Naive B cell (primary cell): ENCODE data around the gene FAM89B. TPM values are rescaled to one million over a fixed set of nuclear protein-coding genes. Genes with fewer than 3 reads are reported as not detected.

Experiments used
- ATAC-seq, 2 donors: fragments of 150-1000 bp; cut with Tn5 transposase; 2 replicates each; pipeline ENCODE4 v1.10.0; 2021; ENCODE audit warnings: low read depth in 2 of 2, mild to moderate bottlenecking in 2 of 2, moderate library complexity in 2 of 2
- DNase-seq: peaks from one replicate; pipeline ENCODE4 v3.0.0; 2022
- H3K27ac Mint-ChIP-seq, 6 donors: one replicate each; pipeline ENCODE4 v1.8.0; 2020 to 2022; ENCODE audit warnings: mild to moderate bottlenecking in 6 of 6, mixed read lengths in 6 of 6, moderate library complexity in 5 of 6, inconsistent platforms in 2 of 6
- H3K27me3 Mint-ChIP-seq, 3 donors: one replicate each; pipeline ENCODE4 v1.8.0; 2021 to 2022; ENCODE audit warnings: mixed read lengths in 3 of 3, mild to moderate bottlenecking in 1 of 3
- H3K36me3 Mint-ChIP-seq, 2 donors: one replicate each; pipeline ENCODE4 v1.8.0; 2020 to 2022; ENCODE audit warnings: mixed read lengths in 2 of 2, inconsistent platforms in 1 of 2, mild to moderate bottlenecking in 1 of 2
- H3K4me1 Mint-ChIP-seq, 3 donors: one replicate each; pipeline ENCODE4 v1.8.0; 2020 to 2022; ENCODE audit warnings: mixed read lengths in 3 of 3, inconsistent platforms in 1 of 3, mild to moderate bottlenecking in 1 of 3, moderate library complexity in 1 of 3
- H3K4me3 Mint-ChIP-seq, 8 donors: one replicate each; pipeline ENCODE4 v1.8.0; 2020 to 2022; ENCODE audit warnings: mild to moderate bottlenecking in 8 of 8, mixed read lengths in 8 of 8, moderate library complexity in 8 of 8, inconsistent platforms in 2 of 8
- H3K9me3 Mint-ChIP-seq, 7 donors: one replicate each; pipeline ENCODE4 v1.8.0; 2020 to 2022; ENCODE audit warnings: mixed read lengths in 7 of 7, mild to moderate bottlenecking in 5 of 7, inconsistent platforms in 2 of 7, moderate library complexity in 1 of 7
- polyA plus RNA-seq, 6 donors: library from polyadenylated mRNA; unstranded; fragments of 300-500 nt; fragmentation: Illumina TruSeq; gene quantifications; one replicate each; pipeline ENCODE4 v1.2.3, GENCODE V29; 2021; ENCODE audit warnings: low read depth in 6 of 6

FAM89B gene
- polyA plus RNA-seq, 6 donors from 2014 or later: 44.3 to 82.6 (median 61.8) TPM

GRCh38 chr11:65576232-65576866 lies 4.0 kb downstream of the FAM89B start:
- DNase-seq: no peak
- H3K27me3 Mint-ChIP-seq: no peaks in the 10 kb centered on the region
- no peak for ATAC-seq
- peaks cover 41 to 62% (median 62%) of the 10 kb centered on the region in 3 donors for H3K4me1 Mint-ChIP-seq
- H3K4me3 Mint-ChIP-seq: peak overlapping the region; percentile 85 to 99 (median 93)
- H3K36me3 Mint-ChIP-seq: peaks cover 0 to 6% of the 10 kb centered on the region in 2 donors
- peak overlapping the region; percentile 95 to 99 (median 99) for H3K27ac Mint-ChIP-seq
- no peaks in the 10 kb centered on the region for H3K9me3 Mint-ChIP-seq

GRCh38 chr11:65576867-65577755 lies 4.8 kb downstream of the FAM89B start:
- H3K4me1 Mint-ChIP-seq: peaks cover 34 to 55% (median 55%) of the 10 kb centered on the region in 3 donors
- H3K4me3 Mint-ChIP-seq: peak overlapping the region; percentile 85 to 99 (median 93)
- peak; percentile 85 for DNase-seq
- H3K27ac Mint-ChIP-seq: peak overlapping the region; percentile 95 to 99 (median 99)
- H3K27me3 Mint-ChIP-seq: no peaks in the 10 kb centered on the region
- peaks cover 0 to 6% of the 10 kb centered on the region in 2 donors for H3K36me3 Mint-ChIP-seq
- no peaks in the 10 kb centered on the region for H3K9me3 Mint-ChIP-seq
- ATAC-seq: peak; percentile 45 to 53

GRCh38 chr11:65577756-65578109 lies 5.4 kb downstream of the FAM89B start:
- no peaks in the 10 kb centered on the region for H3K9me3 Mint-ChIP-seq
- H3K4me1 Mint-ChIP-seq: peaks cover 31 to 53% (median 51%) of the 10 kb centered on the region in 3 donors
- no peak for DNase-seq
- H3K4me3 Mint-ChIP-seq: peak overlapping the region; percentile 56 to 99 (median 80)
- peaks cover 0 to 6% of the 10 kb centered on the region in 2 donors for H3K36me3 Mint-ChIP-seq
- peak overlapping the region; percentile 95 to 99 (median 96) for H3K27ac Mint-ChIP-seq
- H3K27me3 Mint-ChIP-seq: no peaks in the 10 kb centered on the region
- no peak for ATAC-seq

GRCh38 chr11:65578134-65578533 lies 5.8 kb downstream of the FAM89B start:
- Mint-ChIP-seq H3K27ac (peak overlapping the region; percentile 95 to 99 (median 96)), H3K36me3 (peaks cover 0 to 6% of the 10 kb centered on the region in 2 donors), H3K9me3 (no peaks in the 10 kb centered on the region), H3K4me1 (peaks cover 32 to 53% (median 52%) of the 10 kb centered on the region in 3 donors), H3K4me3 (peak overlapping the region in 7 of 8 donors; percentile 56 to 99 (median 93)), H3K27me3 (no peaks in the 10 kb centered on the region)
- ATAC-seq (no peak), DNase-seq (no peak)

GRCh38 chr11:65578667-65579066 lies 6.3 kb downstream of the FAM89B start:
- peaks cover 0 to 6% of the 10 kb centered on the region in 2 donors for H3K36me3 Mint-ChIP-seq
- ATAC-seq (no peak), DNase-seq (no peak)
- peaks cover 34 to 51% (median 49%) of the 10 kb centered on the region in 3 donors for H3K4me1 Mint-ChIP-seq
- no peaks in the 10 kb centered on the region for H3K9me3 Mint-ChIP-seq
- peak overlapping the region; percentile 9 to 99 (median 78) for H3K4me3 Mint-ChIP-seq
- peak overlapping the region; percentile 95 to 99 (median 96) for H3K27ac Mint-ChIP-seq
- no peaks in the 10 kb centered on the region for H3K27me3 Mint-ChIP-seq

- peaks cover 34 to 50% (median 47%) of the 10 kb centered on the region in 3 donors for H3K4me1 Mint-ChIP-seq
- no peaks in the 10 kb centered on the region for H3K27me3 Mint-ChIP-seq
- peaks cover 0 to 6% of the 10 kb centered on the region in 2 donors for H3K36me3 Mint-ChIP-seq
- H3K9me3 Mint-ChIP-seq: no peaks in the 10 kb centered on the region
- ATAC-seq: no peak
- DNase-seq: no peak
- no peak overlapping the region for H3K4me3 Mint-ChIP-seq
- H3K27ac Mint-ChIP-seq: peak overlapping the region in 4 of 6 donors; percentile 19 to 99 (median 89)
Observed at GRCh38 chr11:65579291-65579690, 7.0 kb downstream of the FAM89B start.

- no peaks in the 10 kb centered on the region for H3K27me3 Mint-ChIP-seq
- DNase-seq (no peak), ATAC-seq (no peak)
- peak overlapping the region in 1 of 8 donors; percentile 47 for H3K4me3 Mint-ChIP-seq
- peak overlapping the region in 3 of 6 donors; percentile 33 to 95 (median 57) for H3K27ac Mint-ChIP-seq
- H3K9me3 Mint-ChIP-seq: no peaks in the 10 kb centered on the region
- H3K36me3 Mint-ChIP-seq: peaks cover 0 to 6% of the 10 kb centered on the region in 2 donors
- H3K4me1 Mint-ChIP-seq: peaks cover 34 to 45% (median 41%) of the 10 kb centered on the region in 3 donors
Observed at GRCh38 chr11:65580031-65580692, 7.8 kb downstream of the FAM89B start.

- Mint-ChIP-seq H3K9me3 (no peaks in the 10 kb centered on the region), H3K4me3 (no peak overlapping the region), H3K36me3 (peaks cover 0 to 6% of the 10 kb centered on the region in 2 donors), H3K27me3 (no peaks in the 10 kb centered on the region), H3K4me1 (peaks cover 29 to 40% (median 36%) of the 10 kb centered on the region in 3 donors), H3K27ac (peak overlapping the region in 3 of 6 donors; percentile 37 to 95 (median 92))
- DNase-seq (no peak), ATAC-seq (no peak)
Observed at GRCh38 chr11:65580756-65581155, 8.4 kb downstream of the FAM89B start.

GRCh38 chr11:65581928-65582327 lies 9.6 kb downstream of the FAM89B start:
- no peak for ATAC-seq
- Mint-ChIP-seq H3K4me3 (peak overlapping the region in 2 of 8 donors; percentile 2 to 74), H3K4me1 (peaks cover 32 to 44% (median 38%) of the 10 kb centered on the region in 3 donors)

DNA sequence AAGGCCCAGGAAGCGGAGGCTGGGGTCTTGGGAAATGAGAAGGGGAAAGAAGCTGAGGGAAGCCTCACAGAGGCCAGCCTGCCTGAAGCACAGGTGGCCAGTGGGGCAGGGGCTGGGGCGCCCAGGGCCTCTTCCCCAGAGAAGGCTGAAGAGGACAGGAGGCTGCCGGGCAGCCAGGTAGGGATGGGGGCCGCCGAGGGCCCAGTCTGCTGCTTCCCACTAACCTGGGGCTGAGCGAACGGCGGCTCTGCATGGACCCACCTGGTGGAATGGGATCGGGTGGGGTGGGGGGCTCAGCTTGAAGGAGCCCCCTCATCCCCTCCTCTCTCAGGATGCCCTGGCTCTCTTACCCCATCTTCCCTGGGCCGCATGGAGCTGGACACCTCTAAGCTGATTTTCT lies 11.3 kb downstream of the FAM89B start:
- Mint-ChIP-seq H3K27me3 (no peaks in the 10 kb centered on the region), H3K9me3 (no peaks in the 10 kb centered on the region), H3K4me1 (peaks cover 35 to 40% (median 40%) of the 10 kb centered on the region in 3 donors), H3K36me3 (peaks cover 0 to 6% of the 10 kb centered on the region in 2 donors), H3K4me3 (no peak overlapping the region), H3K27ac (peak overlapping the region in 5 of 6 donors; percentile 47 to 90 (median 56))
- DNase-seq: no peak
- ATAC-seq: no peak

More at GRCh38 chr11:65581928-65582327, 9.6 kb downstream of the FAM89B start:
- no peaks in the 10 kb centered on the region for H3K9me3 Mint-ChIP-seq
- H3K36me3 Mint-ChIP-seq: peaks cover 0 to 6% of the 10 kb centered on the region in 2 donors
- H3K27ac Mint-ChIP-seq: peak overlapping the region in 2 of 6 donors; percentile 58 to 89
- H3K27me3 Mint-ChIP-seq: no peaks in the 10 kb centered on the region
- DNase-seq: no peak

DNA sequence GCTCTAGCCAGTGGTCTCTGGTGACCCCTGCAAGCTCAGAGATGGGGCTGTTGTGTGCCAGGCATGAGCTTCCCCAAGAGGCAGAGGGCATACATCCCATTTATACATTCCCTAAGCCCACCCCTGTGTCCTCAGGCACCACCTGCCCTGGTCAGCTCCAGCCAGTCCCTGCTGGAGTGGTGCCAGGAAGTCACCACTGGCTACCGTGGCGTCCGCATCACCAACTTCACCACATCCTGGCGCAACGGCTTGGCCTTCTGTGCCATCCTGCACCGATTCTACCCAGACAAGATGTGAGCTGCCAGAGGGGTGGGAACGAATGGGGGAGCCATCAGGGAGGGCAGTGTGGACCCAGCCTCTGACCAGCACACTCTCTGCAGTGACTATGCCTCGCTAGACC lies 11.8 kb downstream of the FAM89B start:
- H3K27ac Mint-ChIP-seq: peak overlapping the region in 1 of 6 donors; percentile 69
- H3K4me1 Mint-ChIP-seq: peaks cover 38 to 42% (median 40%) of the 10 kb centered on the region in 3 donors
- H3K27me3 Mint-ChIP-seq: no peaks in the 10 kb centered on the region
- no peak for ATAC-seq
- H3K36me3 Mint-ChIP-seq: peaks cover 0 to 6% of the 10 kb centered on the region in 2 donors
- H3K4me3 Mint-ChIP-seq: peak overlapping the region in 1 of 8 donors; percentile 47
- H3K9me3 Mint-ChIP-seq: no peaks in the 10 kb centered on the region
- DNase-seq: no peak

DNA sequence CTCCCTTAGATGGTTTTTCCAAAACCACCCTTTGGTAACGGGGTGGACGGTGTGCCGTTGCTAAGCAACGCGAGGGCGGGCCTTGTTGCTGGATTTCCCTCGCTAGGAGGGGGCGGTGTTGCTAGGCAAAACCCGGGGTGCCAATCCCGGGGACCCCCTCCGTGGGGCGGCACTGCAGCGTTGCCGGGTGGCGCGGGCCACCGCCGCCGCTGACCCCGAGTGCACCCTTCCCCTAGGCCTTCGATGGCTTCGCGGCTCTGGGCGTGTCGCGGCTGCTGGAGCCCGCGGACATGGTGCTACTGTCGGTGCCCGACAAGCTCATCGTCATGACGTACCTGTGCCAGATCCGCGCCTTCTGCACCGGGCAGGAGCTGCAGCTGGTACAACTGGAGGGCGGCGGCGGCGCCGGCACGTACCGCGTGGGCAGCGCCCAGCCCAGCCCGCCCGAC lies 12.4 kb downstream of the FAM89B start:
- ATAC-seq: no peak

More for the DNA sequence above, 12.4 kb downstream of the FAM89B start:
- no peak for DNase-seq
- H3K4me1 Mint-ChIP-seq: peaks cover 40 to 46% (median 41%) of the 10 kb centered on the region in 3 donors
- no peak overlapping the region for H3K4me3 Mint-ChIP-seq
- peaks cover 0 to 6% of the 10 kb centered on the region in 2 donors for H3K36me3 Mint-ChIP-seq
- H3K9me3 Mint-ChIP-seq: no peaks in the 10 kb centered on the region
- H3K27me3 Mint-ChIP-seq: no peaks in the 10 kb centered on the region
- no peak overlapping the region for H3K27ac Mint-ChIP-seq
